ENCODE data around the gene CCSER1. TPM values are rescaled to one million over a fixed set of nuclear protein-coding genes. Genes with fewer than 3 reads are reported as not detected.

The CCSER1 gene
- total and polyA plus RNA-seq, 7 donors, result 0.06 to 2.5 (median 0.30) TPM

DNA sequence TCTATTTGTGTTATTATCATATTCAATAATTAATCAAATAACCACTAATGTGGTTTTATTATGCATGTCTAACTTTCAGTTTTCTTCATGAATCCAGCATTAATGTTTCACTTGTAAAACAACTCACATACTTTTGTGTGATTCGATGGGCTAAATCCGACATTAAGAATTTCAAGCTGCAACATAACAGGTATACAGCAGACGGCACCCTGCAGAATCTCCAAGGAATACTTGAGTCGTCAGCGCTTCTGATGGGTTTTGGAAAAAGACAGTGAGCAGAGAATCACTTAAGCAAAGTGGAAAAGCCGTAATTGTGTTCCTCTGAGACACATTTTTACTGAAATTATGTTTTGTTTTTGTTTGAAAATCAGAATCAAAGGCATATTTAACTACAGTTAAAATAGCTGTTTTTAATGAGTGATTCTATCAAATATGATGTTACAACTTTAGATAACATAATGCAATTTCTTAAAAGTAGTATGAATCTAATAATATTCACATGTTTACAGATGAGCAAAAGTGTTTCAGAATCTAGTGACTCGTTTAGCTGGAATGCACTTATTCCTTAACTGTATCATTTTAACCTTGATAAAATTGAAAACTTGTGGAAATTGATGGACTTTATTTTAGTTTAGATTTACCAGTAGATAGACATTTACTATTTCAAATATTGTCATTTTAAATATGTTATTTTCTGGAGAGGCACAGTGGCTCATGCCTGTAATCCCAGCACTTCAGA, 514.8 kb downstream of the CCSER1 start:
- no peaks in the 10 kb centered on the region for H3K4me1 ChIP-seq
- H3K27me3 ChIP-seq (ENCODE audit: insufficient read depth in 3 of 3, low read length in 2 of 3), result no peaks in the 10 kb centered on the region
- intact Hi-C loops (cut with DNase I), result no loop called here
- H3K36me3 ChIP-seq (ENCODE audit: insufficient read depth in 1 of 2, low read depth in 1 of 2), result no peaks in the 10 kb centered on the region
- TF ChIP-seq, protein P1, sequence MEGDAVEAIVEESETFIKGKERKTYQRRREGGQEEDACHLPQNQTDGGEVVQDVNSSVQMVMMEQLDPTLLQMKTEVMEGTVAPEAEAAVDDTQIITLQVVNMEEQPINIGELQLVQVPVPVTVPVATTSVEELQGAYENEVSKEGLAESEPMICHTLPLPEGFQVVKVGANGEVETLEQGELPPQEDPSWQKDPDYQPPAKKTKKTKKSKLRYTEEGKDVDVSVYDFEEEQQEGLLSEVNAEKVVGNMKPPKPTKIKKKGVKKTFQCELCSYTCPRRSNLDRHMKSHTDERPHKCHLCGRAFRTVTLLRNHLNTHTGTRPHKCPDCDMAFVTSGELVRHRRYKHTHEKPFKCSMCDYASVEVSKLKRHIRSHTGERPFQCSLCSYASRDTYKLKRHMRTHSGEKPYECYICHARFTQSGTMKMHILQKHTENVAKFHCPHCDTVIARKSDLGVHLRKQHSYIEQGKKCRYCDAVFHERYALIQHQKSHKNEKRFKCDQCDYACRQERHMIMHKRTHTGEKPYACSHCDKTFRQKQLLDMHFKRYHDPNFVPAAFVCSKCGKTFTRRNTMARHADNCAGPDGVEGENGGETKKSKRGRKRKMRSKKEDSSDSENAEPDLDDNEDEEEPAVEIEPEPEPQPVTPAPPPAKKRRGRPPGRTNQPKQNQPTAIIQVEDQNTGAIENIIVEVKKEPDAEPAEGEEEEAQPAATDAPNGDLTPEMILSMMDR (IDR thresholded peaks at IDR 0.05), result no peak
- H3K4me3 ChIP-seq, result no peak overlapping the region
- WGBS, 3 donors, result 69 to 72% (median 72%) methylated on average over 7 of the region's 7 CpGs
- ATAC-seq (no peak), DNase-seq (no peak)
- H3K27ac ChIP-seq, result no peak overlapping the region
- H3K9me3 ChIP-seq, result no peaks in the 10 kb centered on the region

DNA sequence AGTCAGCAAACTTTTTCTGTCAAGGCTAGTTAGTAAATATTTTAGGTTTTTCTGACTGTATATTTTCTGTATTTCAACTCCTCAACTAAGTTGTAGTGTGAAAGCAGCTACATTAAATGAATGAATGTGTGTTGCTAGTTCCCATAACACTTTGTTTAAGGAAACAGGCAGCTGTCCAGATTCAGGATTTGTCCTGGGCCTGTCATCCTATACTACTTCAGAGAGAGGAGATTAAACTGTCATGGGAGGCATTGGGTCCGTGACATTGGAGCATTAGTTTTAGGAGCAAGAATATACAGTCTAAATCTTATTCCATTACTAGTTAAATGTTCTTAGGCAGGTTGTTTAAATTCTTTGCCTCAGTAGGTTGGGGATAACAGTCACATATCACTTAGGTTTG, 516.0 kb downstream of the CCSER1 start:
- Histone ChIP-seq H3K27me3 (ENCODE audit: insufficient read depth in 3 of 3, low read length in 2 of 3) (no peaks in the 10 kb centered on the region), H3K4me3 (no peak overlapping the region), H3K36me3 (ENCODE audit: insufficient read depth in 1 of 2, low read depth in 1 of 2) (no peaks in the 10 kb centered on the region), H3K27ac (no peak overlapping the region), H3K4me1 (no peaks in the 10 kb centered on the region), H3K9me3 (no peaks in the 10 kb centered on the region)
- DNase-seq (no peak), ATAC-seq (no peak)
- intact Hi-C loops (cut with DNase I), result no loop called here
- 48 to 58% (median 51%) methylated on average over 1 of the region's 1 CpG for WGBS, 3 donors
- TF ChIP-seq, protein P1 (IDR thresholded peaks at IDR 0.05), result no peak

DNA sequence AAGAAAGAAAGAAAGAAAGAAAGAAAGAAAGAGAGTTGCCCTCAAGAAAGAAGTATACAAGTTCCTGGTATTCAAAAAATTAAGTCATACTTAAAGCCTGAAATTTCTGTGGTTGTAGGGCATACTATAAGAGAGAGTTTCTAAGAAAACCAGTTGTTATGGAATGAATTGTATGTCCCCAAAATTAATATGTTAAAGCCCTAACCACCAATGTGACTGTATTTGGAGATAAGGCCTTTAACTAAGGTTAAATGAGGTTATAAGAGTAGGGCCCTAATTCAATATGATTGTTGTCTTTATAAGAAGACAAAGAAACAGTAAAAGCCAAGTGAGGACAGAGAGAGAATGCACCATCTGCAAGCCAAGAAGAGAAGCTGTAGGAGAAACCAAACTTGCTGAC, 521.1 kb downstream of the CCSER1 start:
- TF ChIP-seq, protein P1 (IDR thresholded peaks at IDR 0.05), result no peak
- intact Hi-C loops (cut with DNase I), result no loop called here

GRCh38 chr4:90648791-90649190, 521.6 kb downstream of the CCSER1 start:
- H3K27me3 ChIP-seq (ENCODE audit: insufficient read depth in 3 of 3, low read length in 2 of 3), result no peaks in the 10 kb centered on the region
- intact Hi-C loops (cut with DNase I), result no loop called here
- DNase-seq, result no peak
- H3K36me3 ChIP-seq (ENCODE audit: insufficient read depth in 1 of 2, low read depth in 1 of 2), result no peaks in the 10 kb centered on the region
- no peaks in the 10 kb centered on the region for H3K9me3 ChIP-seq
- no peaks in the 10 kb centered on the region for H3K4me1 ChIP-seq
- H3K27ac ChIP-seq, result no peak overlapping the region
- H3K4me3 ChIP-seq, result no peak overlapping the region
- TF ChIP-seq, protein P1 (IDR thresholded peaks at IDR 0.05), result no peak
- no peak for ATAC-seq
- WGBS, 3 donors, result 90 to 96% (median 94%) methylated on average over 2 of the region's 2 CpGs

More for the DNA sequence above, 521.1 kb downstream of the CCSER1 start:
- DNase-seq (no peak), ATAC-seq (no peak)
- no peaks in the 10 kb centered on the region for H3K27me3 ChIP-seq (ENCODE audit: insufficient read depth in 3 of 3, low read length in 2 of 3)
- H3K4me1 ChIP-seq, result no peaks in the 10 kb centered on the region
- H3K36me3 ChIP-seq (ENCODE audit: insufficient read depth in 1 of 2, low read depth in 1 of 2), result no peaks in the 10 kb centered on the region
- H3K9me3 ChIP-seq, result no peaks in the 10 kb centered on the region
- no peak overlapping the region for H3K4me3 ChIP-seq
- H3K27ac ChIP-seq, result no peak overlapping the region

- no peak overlapping the region for H3K4me3 ChIP-seq
- no peaks in the 10 kb centered on the region for H3K36me3 ChIP-seq (ENCODE audit: insufficient read depth in 1 of 2, low read depth in 1 of 2)
- no peaks in the 10 kb centered on the region for H3K9me3 ChIP-seq
- H3K27ac ChIP-seq, result no peak overlapping the region
- TF ChIP-seq, protein P1 (IDR thresholded peaks at IDR 0.05), result no peak
- intact Hi-C loops (cut with DNase I), result no loop called here
- H3K4me1 ChIP-seq, result no peaks in the 10 kb centered on the region
- no peak for ATAC-seq
- DNase-seq, result no peak
- 92 to 93% (median 92%) methylated on average over 3 of the region's 3 CpGs for WGBS, 3 donors
- no peaks in the 10 kb centered on the region for H3K27me3 ChIP-seq (ENCODE audit: insufficient read depth in 3 of 3, low read length in 2 of 3)
Measured at GRCh38 chr4:90660672-90661071, 533.5 kb downstream of the CCSER1 start.
